Lower leg skin (tissue), 4 donors: Measurements from ENCODE around the gene MGMT. TPM values are rescaled to one million over a fixed set of nuclear protein-coding genes. Genes with fewer than 3 reads are reported as not detected.

Experiments used
- DNase-seq, 2 donors: peaks; one replicate each; pipeline ENCODE4 v3.0.0-alpha.2; 2019; ENCODE audit warnings: low spot score in 2 of 2
- H3K4me3 ChIP-seq: fragments of 200-600 bp; sonication (generic); 2 replicates; pipeline ENCODE4 v1.5.1; 2017; ENCODE audit warnings: mild to moderate bottlenecking, low read depth; ENCODE audit not compliant: poor library complexity, severe bottlenecking
- CTCF ChIP-seq, 3 donors: fragments of 450-650 bp; IDR thresholded peaks; one replicate each; pipeline ENCODE4 v1.5.1; 2016; ENCODE audit warnings: antibody characterized with exemption in 3 of 3, mild to moderate bottlenecking in 3 of 3, moderate library complexity in 2 of 3
- POLR2A ChIP-seq, 2 donors: fragments of 450-650 bp; IDR thresholded peaks; one replicate each; pipeline ENCODE4 v1.6.1; 2016 to 2017; ENCODE audit warnings: antibody characterized with exemption in 2 of 2, mild to moderate bottlenecking in 1 of 2, moderate library complexity in 1 of 2
- WGBS, 2 donors: methylation state at CpG; one replicate each; pipeline ENCODE4 v1.1.5; 2018; 5-methylcytosine and 5-hydroxymethylcytosine counted together
- intact Hi-C: fragments of 100-400 bp; cut with DNase I; formaldehyde crosslinking; loops from one replicate; pipeline ENCODE4 v1.15.0; 2023; ENCODE audit warnings: low total_unique reads
- total RNA-seq, 4 donors: library from RNA; depleted of rRNA; stranded (reverse); fragments of >200 nt; gene quantifications; one replicate each; pipeline ENCODE4 v1.1.0, GENCODE V29; 2016

The MGMT gene
- total RNA-seq, 4 donors from 2014 or later = 13.1 to 38.7 (median 29.2) TPM

DNA sequence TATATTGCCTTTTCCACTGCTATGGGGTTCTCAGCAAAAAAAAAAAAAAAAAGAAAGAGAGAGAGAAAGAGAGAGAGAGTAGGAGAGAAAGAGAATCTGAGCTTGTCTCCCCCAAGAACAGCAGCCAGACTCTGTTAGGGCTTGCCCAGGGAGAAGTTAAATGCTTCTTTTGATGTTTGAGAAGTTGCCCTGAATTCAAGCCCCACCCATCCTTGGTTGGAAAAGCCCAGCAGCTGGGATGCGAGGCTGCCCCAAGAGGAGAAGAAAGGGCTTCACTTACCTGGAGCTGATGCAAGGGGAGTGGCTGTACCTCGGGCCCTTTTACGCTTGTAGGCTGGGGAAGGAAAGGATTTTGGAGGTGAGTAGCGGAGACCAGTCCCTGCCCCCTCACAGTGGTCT, 20.9 kb upstream of the MGMT start:
- no peak overlapping the region for H3K4me3 ChIP-seq
- WGBS, 2 donors = 74 to 80% methylated on average over 4 of the region's 4 CpGs
- TF ChIP-seq CTCF (IDR thresholded peaks at IDR 0.05) = no peak
- TF ChIP-seq POLR2A (IDR thresholded peaks at IDR 0.05) = no peak
- DNase-seq = peak in 1 of 2 donors; percentile 57
- intact Hi-C loops = no loop called here

DNA sequence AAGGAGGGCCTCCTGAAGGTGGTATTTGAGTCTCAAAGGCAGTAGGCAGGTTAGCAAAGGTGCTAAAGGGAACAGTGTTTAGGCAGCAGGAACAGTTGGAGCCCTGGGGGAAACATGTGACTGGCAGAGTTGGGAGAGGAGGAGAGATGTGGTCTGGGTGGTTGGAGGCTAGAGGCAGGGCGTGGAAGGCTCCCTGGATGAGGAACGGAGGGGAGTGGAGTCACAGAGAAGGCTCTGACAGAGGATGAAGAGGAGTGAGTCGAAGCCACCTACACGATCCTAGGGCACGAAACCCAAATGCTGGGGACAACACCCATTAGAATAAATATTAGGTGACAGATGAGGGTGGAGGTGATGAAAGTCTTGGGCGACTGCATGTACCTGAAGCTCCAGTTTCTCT, 19.6 kb upstream of the MGMT start:
- no peak for TF ChIP-seq CTCF (IDR thresholded peaks at IDR 0.05)
- no peak for TF ChIP-seq POLR2A (IDR thresholded peaks at IDR 0.05)
- peak in 1 of 2 donors; percentile 63 for DNase-seq
- H3K4me3 ChIP-seq = no peak overlapping the region
- WGBS, 2 donors = 81 to 85% methylated on average over 6 of the region's 6 CpGs
- intact Hi-C loops = no loop called here

GRCh38 chr10:129448086-129448485, 19.0 kb upstream of the MGMT start:
- 68 to 80% methylated on average over 5 of the region's 5 CpGs for WGBS, 2 donors
- no peak for DNase-seq
- no peak overlapping the region for H3K4me3 ChIP-seq
- no peak for TF ChIP-seq POLR2A (IDR thresholded peaks at IDR 0.05)
- no peak for TF ChIP-seq CTCF (IDR thresholded peaks at IDR 0.05)
- intact Hi-C loops = no loop called here

DNA sequence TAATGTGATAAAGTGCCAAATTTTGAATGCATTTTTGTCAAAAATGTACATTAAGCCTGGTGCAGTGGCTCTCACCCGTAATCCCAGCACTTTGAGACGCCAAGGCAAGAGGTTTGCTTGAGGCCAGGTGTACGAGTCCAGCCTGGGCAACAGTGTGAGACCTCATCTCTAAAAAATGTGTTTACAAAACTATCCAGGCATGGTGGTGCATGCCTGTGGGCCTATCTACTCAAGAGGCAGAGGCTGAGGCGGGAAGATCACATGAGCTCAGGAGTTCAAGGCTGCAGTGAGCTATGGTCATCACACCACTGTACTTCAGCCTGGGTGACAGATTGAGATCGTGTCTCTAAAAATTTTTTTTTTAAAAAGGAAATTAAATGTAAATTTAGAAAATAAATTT, 18.5 kb upstream of the MGMT start:
- DNase-seq = peak in 1 of 2 donors; percentile 62
- 86 to 90% methylated on average over 5 of the region's 5 CpGs for WGBS, 2 donors
- no peak overlapping the region for H3K4me3 ChIP-seq
- TF ChIP-seq CTCF (IDR thresholded peaks at IDR 0.05) (no peak), POLR2A (IDR thresholded peaks at IDR 0.05) (no peak)
- intact Hi-C loops = no loop called here

GRCh38 chr10:129449893-129450292, 17.1 kb upstream of the MGMT start:
- WGBS, 2 donors = 76 to 83% methylated on average over 2 of the region's 2 CpGs
- intact Hi-C loops = no loop called here
- no peak for TF ChIP-seq POLR2A (IDR thresholded peaks at IDR 0.05)
- TF ChIP-seq CTCF (IDR thresholded peaks at IDR 0.05) = no peak
- peak in 1 of 2 donors; percentile 45 for DNase-seq
- no peak overlapping the region for H3K4me3 ChIP-seq

- H3K4me3 ChIP-seq = no peak overlapping the region
- no peak for DNase-seq
- intact Hi-C loops = no loop called here
- TF ChIP-seq POLR2A (IDR thresholded peaks at IDR 0.05) = no peak
- no peak for TF ChIP-seq CTCF (IDR thresholded peaks at IDR 0.05)
- WGBS, 2 donors = 87 to 88% methylated on average over 3 of the region's 3 CpGs
Measured at GRCh38 chr10:129450391-129450790, 16.6 kb upstream of the MGMT start.
